Measurements from ENCODE around the gene GALNS.

DNA sequence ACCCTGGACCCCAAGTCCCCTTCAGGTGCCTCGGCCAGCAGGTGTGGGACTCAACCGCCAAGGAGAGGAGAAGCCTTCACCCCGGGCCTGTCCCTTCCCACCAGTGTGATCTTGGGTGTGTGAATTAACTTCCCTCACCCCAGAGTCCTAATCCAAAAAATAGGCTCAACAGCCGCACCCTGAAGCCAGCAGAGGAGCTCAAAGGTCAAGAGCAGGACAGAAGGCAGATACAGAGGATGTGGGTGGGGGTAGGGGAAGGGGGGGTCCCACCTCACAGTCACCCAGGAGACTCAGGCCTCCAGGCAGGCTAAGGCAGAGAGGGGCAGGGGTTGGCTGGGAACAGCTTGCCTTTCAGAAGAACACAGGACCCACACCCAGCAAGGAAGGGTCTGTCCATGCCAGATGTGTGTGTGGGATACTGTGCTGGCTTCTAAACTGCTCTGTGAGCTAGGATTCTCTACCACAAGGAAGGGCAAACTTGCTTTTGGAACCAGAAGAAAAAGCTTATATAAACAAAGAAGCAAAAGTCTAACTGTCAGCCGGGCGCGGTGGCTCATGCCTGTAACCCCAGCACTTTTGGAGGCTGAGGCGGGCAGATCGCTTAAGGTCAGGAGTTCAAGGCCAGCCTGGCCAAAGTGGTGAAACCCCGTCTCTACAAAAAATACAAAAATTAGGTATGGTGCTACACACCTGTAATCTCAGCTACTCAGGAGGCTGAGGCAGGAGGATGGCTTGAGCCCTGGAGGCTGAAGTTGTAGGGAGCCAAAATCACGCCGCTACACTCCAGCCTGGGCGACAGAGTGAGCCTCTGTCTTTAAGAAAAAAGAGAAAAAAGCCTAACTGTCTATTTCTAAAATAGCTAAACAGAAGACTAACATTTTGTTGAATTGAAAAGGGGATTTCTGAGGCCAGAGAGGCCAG, 76.3 kb downstream of the GALNS start:
- TF ChIP-seq ZNF274 (IDR thresholded peaks at IDR 0.05; ENCODE audit: low read depth, low read length): no peak
- no peak for TF ChIP-seq YY1 (IDR thresholded peaks at IDR 0.05; ENCODE audit: insufficient read depth, insufficient read length)

All from NT2/D1 (cell line).